HL-60 (cell line): ENCODE results near the gene HAPLN2.

Experiments used
- DNase-seq, 2 experiments: peaks; one replicate each; pipeline ENCODE4 v3.0.0-alpha.2; 2010 to 2020; ENCODE audit warnings: low read depth in 1 of 2, low spot score in 1 of 2
- H3K27ac ChIP-seq: fragments of 250-450 bp; sonication (Bioruptor Pico); replicated peaks from 2 replicates; pipeline ENCODE4 v1.5.1; 2020; ENCODE audit warnings: mild to moderate bottlenecking, moderate library complexity
- H3K27me3 ChIP-seq: fragments of 250-450 bp; sonication (Bioruptor Pico); 2 replicates; pipeline ENCODE4 v1.5.1; 2021; ENCODE audit warnings: mild to moderate bottlenecking, moderate library complexity; ENCODE audit not compliant: insufficient read depth, poor library complexity, severe bottlenecking
- H3K4me3 ChIP-seq: replicated peaks from 2 replicates; pipeline ENCODE4 v1.5.1; 2011; ENCODE audit warnings: mild to moderate bottlenecking, control low read depth, low read length; ENCODE audit not compliant: insufficient read depth
- GABPA ChIP-seq: IDR thresholded peaks from 2 replicates; pipeline ENCODE4 v1.6.1; 2012; ENCODE audit warnings: low read depth
- POLR2AphosphoS5 ChIP-seq: IDR thresholded peaks from 2 replicates; pipeline ENCODE4 v1.6.1; 2012; ENCODE audit warnings: low read depth
- SPI1 ChIP-seq: IDR thresholded peaks from 2 replicates; pipeline ENCODE4 v1.6.1; 2012; ENCODE audit warnings: low read depth, mild to moderate bottlenecking, borderline replicate concordance
- TF ChIP-seq, protein P1 (sequence below): IDR thresholded peaks from 2 replicates; pipeline ENCODE4 v1.6.1; 2012; ENCODE audit warnings: low read depth; ENCODE audit not compliant: insufficient replicate concordance
- TF ChIP-seq, protein P2 (sequence below): IDR thresholded peaks from one replicate; pipeline ENCODE4 v1.5.1; 2011; ENCODE audit warnings: low read length, control low read depth, inconsistent platforms; ENCODE audit not compliant: insufficient read depth

The HAPLN2 gene

DNA sequence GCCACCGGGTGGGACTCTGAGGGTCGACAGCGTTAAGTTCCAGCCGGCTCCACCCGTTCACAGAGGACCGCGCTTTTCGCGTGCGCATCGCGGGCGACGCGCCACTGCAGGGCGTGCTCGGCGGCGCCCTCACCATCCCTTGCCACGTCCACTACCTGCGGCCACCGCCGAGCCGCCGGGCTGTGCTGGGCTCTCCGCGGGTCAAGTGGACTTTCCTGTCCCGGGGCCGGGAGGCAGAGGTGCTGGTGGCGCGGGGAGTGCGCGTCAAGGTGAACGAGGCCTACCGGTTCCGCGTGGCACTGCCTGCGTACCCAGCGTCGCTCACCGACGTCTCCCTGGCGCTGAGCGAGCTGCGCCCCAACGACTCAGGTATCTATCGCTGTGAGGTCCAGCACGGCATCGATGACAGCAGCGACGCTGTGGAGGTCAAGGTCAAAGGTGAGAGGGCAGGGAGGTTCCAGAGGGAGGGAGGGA, 27.6 kb downstream of the HAPLN2 start:
- no peak for DNase-seq
- no peak overlapping the region for H3K4me3 ChIP-seq
- TF ChIP-seq SPI1: no peak
- TF ChIP-seq POLR2AphosphoS5: no peak
- no peak for TF ChIP-seq GABPA
- TF ChIP-seq, protein P1, sequence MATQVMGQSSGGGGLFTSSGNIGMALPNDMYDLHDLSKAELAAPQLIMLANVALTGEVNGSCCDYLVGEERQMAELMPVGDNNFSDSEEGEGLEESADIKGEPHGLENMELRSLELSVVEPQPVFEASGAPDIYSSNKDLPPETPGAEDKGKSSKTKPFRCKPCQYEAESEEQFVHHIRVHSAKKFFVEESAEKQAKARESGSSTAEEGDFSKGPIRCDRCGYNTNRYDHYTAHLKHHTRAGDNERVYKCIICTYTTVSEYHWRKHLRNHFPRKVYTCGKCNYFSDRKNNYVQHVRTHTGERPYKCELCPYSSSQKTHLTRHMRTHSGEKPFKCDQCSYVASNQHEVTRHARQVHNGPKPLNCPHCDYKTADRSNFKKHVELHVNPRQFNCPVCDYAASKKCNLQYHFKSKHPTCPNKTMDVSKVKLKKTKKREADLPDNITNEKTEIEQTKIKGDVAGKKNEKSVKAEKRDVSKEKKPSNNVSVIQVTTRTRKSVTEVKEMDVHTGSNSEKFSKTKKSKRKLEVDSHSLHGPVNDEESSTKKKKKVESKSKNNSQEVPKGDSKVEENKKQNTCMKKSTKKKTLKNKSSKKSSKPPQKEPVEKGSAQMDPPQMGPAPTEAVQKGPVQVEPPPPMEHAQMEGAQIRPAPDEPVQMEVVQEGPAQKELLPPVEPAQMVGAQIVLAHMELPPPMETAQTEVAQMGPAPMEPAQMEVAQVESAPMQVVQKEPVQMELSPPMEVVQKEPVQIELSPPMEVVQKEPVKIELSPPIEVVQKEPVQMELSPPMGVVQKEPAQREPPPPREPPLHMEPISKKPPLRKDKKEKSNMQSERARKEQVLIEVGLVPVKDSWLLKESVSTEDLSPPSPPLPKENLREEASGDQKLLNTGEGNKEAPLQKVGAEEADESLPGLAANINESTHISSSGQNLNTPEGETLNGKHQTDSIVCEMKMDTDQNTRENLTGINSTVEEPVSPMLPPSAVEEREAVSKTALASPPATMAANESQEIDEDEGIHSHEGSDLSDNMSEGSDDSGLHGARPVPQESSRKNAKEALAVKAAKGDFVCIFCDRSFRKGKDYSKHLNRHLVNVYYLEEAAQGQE: no peak
- TF ChIP-seq, protein P2, sequence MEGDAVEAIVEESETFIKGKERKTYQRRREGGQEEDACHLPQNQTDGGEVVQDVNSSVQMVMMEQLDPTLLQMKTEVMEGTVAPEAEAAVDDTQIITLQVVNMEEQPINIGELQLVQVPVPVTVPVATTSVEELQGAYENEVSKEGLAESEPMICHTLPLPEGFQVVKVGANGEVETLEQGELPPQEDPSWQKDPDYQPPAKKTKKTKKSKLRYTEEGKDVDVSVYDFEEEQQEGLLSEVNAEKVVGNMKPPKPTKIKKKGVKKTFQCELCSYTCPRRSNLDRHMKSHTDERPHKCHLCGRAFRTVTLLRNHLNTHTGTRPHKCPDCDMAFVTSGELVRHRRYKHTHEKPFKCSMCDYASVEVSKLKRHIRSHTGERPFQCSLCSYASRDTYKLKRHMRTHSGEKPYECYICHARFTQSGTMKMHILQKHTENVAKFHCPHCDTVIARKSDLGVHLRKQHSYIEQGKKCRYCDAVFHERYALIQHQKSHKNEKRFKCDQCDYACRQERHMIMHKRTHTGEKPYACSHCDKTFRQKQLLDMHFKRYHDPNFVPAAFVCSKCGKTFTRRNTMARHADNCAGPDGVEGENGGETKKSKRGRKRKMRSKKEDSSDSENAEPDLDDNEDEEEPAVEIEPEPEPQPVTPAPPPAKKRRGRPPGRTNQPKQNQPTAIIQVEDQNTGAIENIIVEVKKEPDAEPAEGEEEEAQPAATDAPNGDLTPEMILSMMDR: no peak
- peaks cover 33% of the 10 kb centered on the region for H3K27me3 ChIP-seq
- H3K27ac ChIP-seq: no peak overlapping the region

DNA sequence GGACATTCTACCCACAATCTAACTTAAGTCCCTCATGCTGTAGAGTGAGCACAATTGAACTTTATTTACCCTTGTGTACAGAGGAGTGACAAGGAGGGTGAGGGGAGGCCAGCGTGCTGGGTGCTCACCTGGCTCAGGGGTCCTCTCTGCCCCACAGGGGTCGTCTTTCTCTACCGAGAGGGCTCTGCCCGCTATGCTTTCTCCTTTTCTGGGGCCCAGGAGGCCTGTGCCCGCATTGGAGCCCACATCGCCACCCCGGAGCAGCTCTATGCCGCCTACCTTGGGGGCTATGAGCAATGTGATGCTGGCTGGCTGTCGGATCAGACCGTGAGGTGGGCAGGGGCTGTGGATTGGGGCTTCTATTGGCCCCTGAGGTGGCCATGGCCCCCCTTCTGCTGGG, 28.1 kb downstream of the HAPLN2 start:
- Histone ChIP-seq H3K27me3 (peaks cover 29% of the 10 kb centered on the region), H3K4me3 (no peak overlapping the region), H3K27ac (no peak overlapping the region)
- TF ChIP-seq, protein P1: no peak
- TF ChIP-seq POLR2AphosphoS5: no peak
- TF ChIP-seq GABPA: no peak
- DNase-seq: no peak

DNA sequence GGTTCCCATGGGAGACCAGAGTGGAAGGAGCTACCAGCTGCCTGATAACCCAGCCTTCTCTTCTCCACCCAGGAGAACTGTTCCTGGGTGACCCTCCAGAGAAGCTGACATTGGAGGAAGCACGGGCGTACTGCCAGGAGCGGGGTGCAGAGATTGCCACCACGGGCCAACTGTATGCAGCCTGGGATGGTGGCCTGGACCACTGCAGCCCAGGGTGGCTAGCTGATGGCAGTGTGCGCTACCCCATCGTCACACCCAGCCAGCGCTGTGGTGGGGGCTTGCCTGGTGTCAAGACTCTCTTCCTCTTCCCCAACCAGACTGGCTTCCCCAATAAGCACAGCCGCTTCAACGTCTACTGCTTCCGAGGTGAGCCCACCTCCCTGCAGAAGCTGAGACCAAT, 29.3 kb downstream of the HAPLN2 start:
- Histone ChIP-seq H3K27ac (no peak overlapping the region), H3K4me3 (no peak overlapping the region), H3K27me3 (peaks cover 20% of the 10 kb centered on the region)
- TF ChIP-seq, protein P2: no peak
- TF ChIP-seq POLR2AphosphoS5 (no peak), GABPA (no peak), SPI1 (no peak)
- TF ChIP-seq, protein P1: no peak
- DNase-seq: no peak

DNA sequence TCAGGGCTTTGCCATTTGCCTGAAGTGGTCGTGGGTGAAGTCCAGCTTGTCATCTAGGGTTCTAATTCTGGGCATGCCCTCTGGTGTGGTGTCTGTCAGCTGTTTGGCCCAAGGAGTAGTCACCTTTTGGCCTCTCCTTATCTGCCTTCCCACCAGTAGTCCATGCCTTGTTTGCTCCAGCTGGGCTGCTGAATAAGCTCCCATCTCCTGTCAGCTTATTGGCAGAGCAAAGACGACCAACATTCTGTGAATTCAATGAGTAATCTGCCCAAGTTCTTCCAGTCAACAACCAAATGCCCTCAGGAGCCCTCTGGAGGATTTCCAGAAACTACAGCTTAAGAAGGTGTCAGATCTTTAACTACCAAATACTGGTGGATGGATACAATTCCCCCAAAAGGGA, 29.7 kb downstream of the HAPLN2 start:
- no peak overlapping the region for H3K4me3 ChIP-seq
- H3K27me3 ChIP-seq: peaks cover 20% of the 10 kb centered on the region
- TF ChIP-seq SPI1 (no peak), POLR2AphosphoS5 (no peak)
- TF ChIP-seq, protein P2: no peak
- TF ChIP-seq, protein P1: no peak
- no peak overlapping the region for H3K27ac ChIP-seq
- no peak for DNase-seq
